Colonic mucosa (tissue), 4 donors: ENCODE measurements around the gene SCGB1A1. TPM values are rescaled to one million over a fixed set of nuclear protein-coding genes. Genes with fewer than 3 reads are reported as not detected.

Experiments
- DNase-seq: peaks from one replicate; pipeline ENCODE4 v3.0.0-alpha.2; 2020
- H3K27ac ChIP-seq: fragments of 200-600 bp; one replicate; pipeline ENCODE4 v1.8.0; 2021
- H3K27me3 ChIP-seq: fragments of 200-600 bp; one replicate; pipeline ENCODE4 v1.8.0; 2021
- H3K36me3 ChIP-seq: fragments of 200-600 bp; one replicate; pipeline ENCODE4 v1.8.0; 2021
- H3K4me1 ChIP-seq: fragments of 200-600 bp; one replicate; pipeline ENCODE4 v1.8.0; 2021; ENCODE audit warnings: mild to moderate bottlenecking
- H3K4me3 ChIP-seq: fragments of 200-600 bp; one replicate; pipeline ENCODE4 v1.8.0; 2021
- H3K9ac ChIP-seq, 2 donors: one replicate each; pipeline ENCODE4 v1.7.0; 2013; ENCODE audit warnings: control low read depth in 2 of 2, low read depth in 2 of 2, low read length in 2 of 2
- H3K9me3 ChIP-seq: fragments of 200-600 bp; one replicate; pipeline ENCODE4 v1.8.0; 2021
- intact Hi-C: fragments of 100-400 bp; cut with DNase I; formaldehyde crosslinking; loops from one replicate; pipeline ENCODE4 v1.14.1; 2022
- total RNA-seq, 2 donors: library from RNA; stranded (reverse); fragmentation: NEBNext Ultra II Directional in 1 of 2; extraction: Animal tissue kit (Norgen Biotek cat#: 25700) in 1 of 2; gene quantifications; one replicate each; pipeline ENCODE4 v1.2.1, GENCODE V29; 2021
- TF ChIP-seq, protein P1 (sequence below): fragments of 200-600 bp; IDR thresholded peaks from one replicate; pipeline ENCODE4 v1.8.0; 2022; ENCODE audit warnings: antibody characterized with exemption, mild to moderate bottlenecking
- donor health status: healthy.
- donor health status: DM: no; HTN: no; CAD: no.
- donor health status: DM: no; HTN: no; CAD: no.

Gene SCGB1A1
- total RNA-seq, 2 donors from 2014 or later = 2.3 TPM; not detected in 1

DNA sequence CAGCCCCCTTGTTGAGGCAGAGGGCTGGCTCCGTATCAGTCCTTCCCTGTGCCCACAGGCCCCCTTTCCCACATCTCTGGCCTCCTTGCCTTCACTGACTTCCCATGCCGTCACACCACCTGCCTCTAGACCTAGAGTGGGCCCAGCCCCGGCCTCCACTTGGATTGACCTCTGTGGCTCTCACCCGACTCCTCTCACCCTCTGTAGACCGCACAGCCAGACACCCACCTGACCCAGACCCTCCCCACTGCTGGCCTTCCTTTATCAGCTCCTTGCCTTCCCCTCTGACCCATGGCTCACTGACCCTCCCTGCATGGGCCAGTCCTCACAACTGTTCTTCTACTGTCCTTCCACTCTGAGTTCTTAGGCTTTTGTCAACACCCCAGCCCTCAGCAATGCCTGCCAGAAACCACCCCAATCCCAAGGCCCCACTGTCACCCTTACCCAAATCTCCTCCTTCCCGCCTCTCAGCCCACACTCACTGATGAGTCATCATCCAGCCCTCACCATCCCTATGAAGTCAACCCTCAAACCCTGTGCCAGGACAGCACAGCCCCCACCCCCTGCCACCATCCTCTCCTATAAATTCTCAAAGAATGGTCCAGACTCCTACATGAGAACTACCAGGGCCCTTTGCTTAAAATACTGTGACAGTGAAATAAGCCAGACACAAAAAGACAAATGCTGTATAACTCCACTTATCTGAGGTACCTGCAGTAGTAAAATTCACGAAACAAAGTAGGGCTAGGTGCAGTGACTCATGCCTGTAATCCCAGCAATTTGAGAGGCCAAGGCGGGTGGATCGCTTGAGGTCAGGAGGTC lies 53.4 kb downstream of the SCGB1A1 start:
- intact Hi-C loops = no loop called here
- H3K36me3 ChIP-seq = no peaks in the 10 kb centered on the region

More for the DNA sequence above, 53.4 kb downstream of the SCGB1A1 start:
- no peak for DNase-seq
- no peak overlapping the region for H3K4me3 ChIP-seq
- H3K4me1 ChIP-seq = no peaks in the 10 kb centered on the region
- no peaks in the 10 kb centered on the region for H3K27me3 ChIP-seq
- H3K9me3 ChIP-seq = no peaks in the 10 kb centered on the region
- TF ChIP-seq, protein P1, sequence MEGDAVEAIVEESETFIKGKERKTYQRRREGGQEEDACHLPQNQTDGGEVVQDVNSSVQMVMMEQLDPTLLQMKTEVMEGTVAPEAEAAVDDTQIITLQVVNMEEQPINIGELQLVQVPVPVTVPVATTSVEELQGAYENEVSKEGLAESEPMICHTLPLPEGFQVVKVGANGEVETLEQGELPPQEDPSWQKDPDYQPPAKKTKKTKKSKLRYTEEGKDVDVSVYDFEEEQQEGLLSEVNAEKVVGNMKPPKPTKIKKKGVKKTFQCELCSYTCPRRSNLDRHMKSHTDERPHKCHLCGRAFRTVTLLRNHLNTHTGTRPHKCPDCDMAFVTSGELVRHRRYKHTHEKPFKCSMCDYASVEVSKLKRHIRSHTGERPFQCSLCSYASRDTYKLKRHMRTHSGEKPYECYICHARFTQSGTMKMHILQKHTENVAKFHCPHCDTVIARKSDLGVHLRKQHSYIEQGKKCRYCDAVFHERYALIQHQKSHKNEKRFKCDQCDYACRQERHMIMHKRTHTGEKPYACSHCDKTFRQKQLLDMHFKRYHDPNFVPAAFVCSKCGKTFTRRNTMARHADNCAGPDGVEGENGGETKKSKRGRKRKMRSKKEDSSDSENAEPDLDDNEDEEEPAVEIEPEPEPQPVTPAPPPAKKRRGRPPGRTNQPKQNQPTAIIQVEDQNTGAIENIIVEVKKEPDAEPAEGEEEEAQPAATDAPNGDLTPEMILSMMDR = no peak
- no peak overlapping the region for H3K9ac ChIP-seq
- H3K27ac ChIP-seq = no peak overlapping the region

Other genes with a start within 250 kb of the SCGB1A1 start
- not detected for gene SCGB1D1, start 228.8 kb upstream of the SCGB1A1 start, total RNA-seq
- 1 to 10 TPM; 6.1 to 6.7 TPM for gene SCGB2A1, start 210.4 kb upstream of the SCGB1A1 start, total RNA-seq
- gene SCGB1D2, start 176.8 kb upstream of the SCGB1A1 start, total RNA-seq = not detected
- gene SCGB2A2, start 148.9 kb upstream of the SCGB1A1 start, total RNA-seq = not detected
- gene SCGB1D4, start 120.0 kb upstream of the SCGB1A1 start, total RNA-seq = not detected
- gene ASRGL1, start 81.6 kb upstream of the SCGB1A1 start, total RNA-seq = 10 to 100 TPM; 32.5 to 71.7 TPM
- gene AHNAK, start 127.8 kb downstream of the SCGB1A1 start, total RNA-seq = 100 to 1,000 TPM; 458 to 631 TPM
- gene EEF1G, start 154.9 kb downstream of the SCGB1A1 start, total RNA-seq = 1,000 to 10,000 TPM; 1,328 to 1,358 TPM
- 10 to 100 TPM; 11.1 to 26.2 TPM for gene TUT1, start 172.5 kb downstream of the SCGB1A1 start, total RNA-seq
- gene MTA2, start 182.8 kb downstream of the SCGB1A1 start, total RNA-seq = 100 to 1,000 TPM in 1 of 2 donors, 10 to 100 TPM in 1; 91.0 to 133 TPM
- 10 to 100 TPM; 37.5 to 58.7 TPM for gene EML3, start 193.7 kb downstream of the SCGB1A1 start, total RNA-seq
- gene ROM1, start 194.2 kb downstream of the SCGB1A1 start, total RNA-seq = 1 to 10 TPM; 3.2 to 3.6 TPM
- gene B3GAT3, start 203.0 kb downstream of the SCGB1A1 start, total RNA-seq = 10 to 100 TPM; 21.8 to 37.7 TPM
- 100 to 1,000 TPM; 252 to 303 TPM for gene GANAB, start 227.6 kb downstream of the SCGB1A1 start, total RNA-seq
- gene INTS5, start 234.3 kb downstream of the SCGB1A1 start, total RNA-seq = 10 to 100 TPM; 19.1 to 27.7 TPM
- gene C11orf98, start 246.2 kb downstream of the SCGB1A1 start, total RNA-seq = 100 to 1,000 TPM in 1 of 2 donors, 10 to 100 TPM in 1; 57.9 to 105 TPM
- 10 to 100 TPM in 1 of 2 donors, 1 to 10 TPM in 1; 9.4 to 27.0 TPM for gene CSKMT, start 246.3 kb downstream of the SCGB1A1 start, total RNA-seq